Measurements from ENCODE around the gene CREBBP. TPM values are rescaled to one million over a fixed set of nuclear protein-coding genes. Genes with fewer than 3 reads are reported as not detected.
"Not testable (repeated sequence)": the region's sequence is repeated elsewhere in the genome, so short reads cannot be mapped to it uniquely, and the experiment has no call there.

The CREBBP gene
- total and polyA plus RNA-seq, 4 donors = 16.0 to 155 (median 36.1) TPM

GRCh38 chr16:3717235-3718018 is 163.1 kb downstream of the CREBBP start, which contains the start of gene TRAP1:
TRAP1 (minus strand) TSS chr16:3717524; CDS start chr16:3717508, 16 bp downstream.
- peak within 1 kb of the TSS; percentile 90 for H3K4me3 ChIP-seq
- peaks cover 0 to 3% (median 0%) of the 10 kb centered on the region in 4 donors for H3K36me3 ChIP-seq (ENCODE audit: control insufficient read depth in 4 of 4, insufficient read depth in 4 of 4, low read length in 4 of 4)
- H3K27me3 ChIP-seq (ENCODE audit: control insufficient read depth in 3 of 3, insufficient read depth in 3 of 3, low read length in 2 of 3) = no peaks in the 10 kb centered on the region
- no peak for TF ChIP-seq CTCF (IDR thresholded peaks at IDR 0.05; ENCODE audit: control extremely low read depth, extremely low read depth)
- peaks cover 0 to 1% (median 0%) of the 10 kb centered on the region in 4 donors for H3K9me3 ChIP-seq (ENCODE audit: control insufficient read depth in 4 of 4, insufficient read depth in 3 of 4, low read length in 3 of 4)
- peak; percentile 92 for ATAC-seq (ENCODE audit: insufficient read depth, low FRiP score)
- H3K27ac ChIP-seq (ENCODE audit: low read depth in 1 of 2, low read length in 1 of 2) = peak within 1 kb of the TSS; percentile 80 to 89
- peaks cover 3 to 14% (median 6%) of the 10 kb centered on the region in 5 donors for H3K4me1 ChIP-seq (ENCODE audit: control insufficient read depth in 5 of 5, insufficient read depth in 5 of 5, low read length in 5 of 5)
- WGBS, 2 donors = 0 to 1% methylated on average over 51 to 95 of the region's 95 CpGs
- DNase-seq = peak; percentile 84 to 92 (median 90)
- peak within 1 kb of the TSS; percentile 82 to 89 for H3K9ac ChIP-seq (ENCODE audit: insufficient read depth in 1 of 2, low read length in 2 of 2)

GRCh38 chr16:3716831-3717234 is 163.7 kb downstream of the CREBBP start:
- peak; percentile 2 for ATAC-seq (ENCODE audit: insufficient read depth, low FRiP score)
- no peak for TF ChIP-seq CTCF (IDR thresholded peaks at IDR 0.05; ENCODE audit: control extremely low read depth, extremely low read depth)
- peaks cover 0 to 3% (median 0%) of the 10 kb centered on the region in 4 donors for H3K36me3 ChIP-seq (ENCODE audit: control insufficient read depth in 4 of 4, insufficient read depth in 4 of 4, low read length in 4 of 4)
- H3K9me3 ChIP-seq (ENCODE audit: control insufficient read depth in 4 of 4, insufficient read depth in 3 of 4, low read length in 3 of 4) = no peaks in the 10 kb centered on the region
- peak overlapping the region; percentile 90 for H3K4me3 ChIP-seq
- DNase-seq = peak; percentile 14 to 32 (median 18)
- H3K27ac ChIP-seq (ENCODE audit: low read depth in 1 of 2, low read length in 1 of 2) = peak overlapping the region; percentile 80 to 81
- WGBS, 2 donors = 1% methylated on average over 34 of the region's 34 CpGs
- no peaks in the 10 kb centered on the region for H3K27me3 ChIP-seq (ENCODE audit: control insufficient read depth in 3 of 3, insufficient read depth in 3 of 3, low read length in 2 of 3)
- peak overlapping the region; percentile 38 to 53 for H3K9ac ChIP-seq (ENCODE audit: insufficient read depth in 1 of 2, low read length in 2 of 2)
- peaks cover 3 to 14% (median 6%) of the 10 kb centered on the region in 5 donors for H3K4me1 ChIP-seq (ENCODE audit: control insufficient read depth in 5 of 5, insufficient read depth in 5 of 5, low read length in 5 of 5)

- H3K36me3 ChIP-seq (ENCODE audit: control insufficient read depth in 4 of 4, insufficient read depth in 4 of 4, low read length in 4 of 4) = peaks cover 0 to 3% (median 0%) of the 10 kb centered on the region in 4 donors
- DNase-seq (no peak), ATAC-seq (ENCODE audit: insufficient read depth, low FRiP score) (no peak)
- 93 to 97% methylated on average over 7 of the region's 7 CpGs for WGBS, 2 donors
- H3K4me1 ChIP-seq (ENCODE audit: control insufficient read depth in 5 of 5, insufficient read depth in 5 of 5, low read length in 5 of 5) = peaks cover 3 to 14% (median 6%) of the 10 kb centered on the region in 5 donors
- TF ChIP-seq CTCF (IDR thresholded peaks at IDR 0.05; ENCODE audit: control extremely low read depth, extremely low read depth) = no peak
- H3K9me3 ChIP-seq (ENCODE audit: control insufficient read depth in 4 of 4, insufficient read depth in 3 of 4, low read length in 3 of 4) = no peaks in the 10 kb centered on the region
- H3K27ac ChIP-seq (ENCODE audit: low read depth in 1 of 2, low read length in 1 of 2) = no peak overlapping the region
- no peak overlapping the region for H3K4me3 ChIP-seq
- H3K9ac ChIP-seq (ENCODE audit: insufficient read depth in 1 of 2, low read length in 2 of 2) = no peak overlapping the region
- H3K27me3 ChIP-seq (ENCODE audit: control insufficient read depth in 3 of 3, insufficient read depth in 3 of 3, low read length in 2 of 3) = no peaks in the 10 kb centered on the region
These were observed 165.1 kb downstream of the CREBBP start for GRCh38 chr16:3715430-3715829.

GRCh38 chr16:3714378-3714777 is 166.1 kb downstream of the CREBBP start:
- not testable (repeated sequence) for H3K9ac ChIP-seq (ENCODE audit: insufficient read depth in 1 of 2, low read length in 2 of 2); DNase-seq; H3K9me3 ChIP-seq (ENCODE audit: control insufficient read depth in 4 of 4, insufficient read depth in 3 of 4, low read length in 3 of 4); H3K4me3 ChIP-seq; H3K27me3 ChIP-seq (ENCODE audit: control insufficient read depth in 3 of 3, insufficient read depth in 3 of 3, low read length in 2 of 3); H3K36me3 ChIP-seq (ENCODE audit: control insufficient read depth in 4 of 4, insufficient read depth in 4 of 4, low read length in 4 of 4); H3K27ac ChIP-seq (ENCODE audit: low read depth in 1 of 2, low read length in 1 of 2); ATAC-seq (ENCODE audit: insufficient read depth, low FRiP score)
- 97 to 98% methylated on average over 10 of the region's 10 CpGs for WGBS, 2 donors
- peaks cover 3 to 14% (median 6%) of the 10 kb centered on the region in 5 donors for H3K4me1 ChIP-seq (ENCODE audit: control insufficient read depth in 5 of 5, insufficient read depth in 5 of 5, low read length in 5 of 5)

Data from lung (tissue), 12 donors.